ENCODE data around the gene HMX2.
"Not testable (repeated sequence)": the region's sequence is repeated elsewhere in the genome, so short reads cannot be mapped to it uniquely, and the experiment has no call there.

HMX2 gene

GRCh38 chr10:123153486-123154091, 5.7 kb downstream of the HMX2 start:
- DNase-seq = no peak

GRCh38 chr10:123154092-123154710, 6.3 kb downstream of the HMX2 start, which contains the start of gene BUB3:
Gene BUB3, plus strand, starts transcription at chr10:123154402. Its CDS starts 516 bp downstream, at chr10:123154918.
- peak; percentile 94 for DNase-seq

GRCh38 chr10:123154711-123155505, 7.0 kb downstream of the HMX2 start:
- DNase-seq = no peak

GRCh38 chr10:123156078-123156477, 8.1 kb downstream of the HMX2 start:
- DNase-seq = no peak

- DNase-seq = no peak
Measured at GRCh38 chr10:123157210-123157609, 9.3 kb downstream of the HMX2 start.

GRCh38 chr10:123158682-123159081, 10.7 kb downstream of the HMX2 start:
- no peak for DNase-seq

GRCh38 chr10:123160311-123160980, 12.5 kb downstream of the HMX2 start:
- no peak for DNase-seq

GRCh38 chr10:123164319-123164718, 16.4 kb downstream of the HMX2 start:
- no peak for DNase-seq

GRCh38 chr10:123165445-123166072, 17.6 kb downstream of the HMX2 start:
- no peak for DNase-seq

- no peak for DNase-seq
Measured at GRCh38 chr10:123166618-123167017, 18.7 kb downstream of the HMX2 start.

- DNase-seq = no peak
Measured at GRCh38 chr10:123170961-123171360, 23.0 kb downstream of the HMX2 start.

GRCh38 chr10:123171616-123172015, 23.7 kb downstream of the HMX2 start:
- not testable (repeated sequence) for DNase-seq

- no peak for DNase-seq
Measured at GRCh38 chr10:123175389-123176387, 27.8 kb downstream of the HMX2 start.

- not testable (repeated sequence) for DNase-seq
Measured at GRCh38 chr10:123178390-123178789, 30.5 kb downstream of the HMX2 start.

GRCh38 chr10:123180101-123181090, 32.5 kb downstream of the HMX2 start:
- no peak for DNase-seq

GRCh38 chr10:123183724-123184123, 35.8 kb downstream of the HMX2 start:
- no peak for DNase-seq

GRCh38 chr10:123187781-123188180, 39.8 kb downstream of the HMX2 start:
- no peak for DNase-seq

GRCh38 chr10:123191886-123192285, 44.0 kb downstream of the HMX2 start:
- no peak for DNase-seq

- DNase-seq = no peak
Measured at GRCh38 chr10:123194056-123194455, 46.1 kb downstream of the HMX2 start.

Data from NCI-H748 treated with DMSO at 0.1 percent for 48 hours (cell line).